Common myeloid progenitor, CD34-positive (primary cell): ENCODE measurements around the gene YAP1.

Experiments used
- CTCF ChIA-PET: fragments of 350-600 bp; sonication (Branson Sonifier 250); formaldehyde crosslinking; loops from one replicate; lab custom pipeline; 2021; ENCODE audit warnings: antibody characterized with exemption; lab: Charles Lee
- POLR2A ChIA-PET: fragments of 350-600 bp; sonication (Branson Sonifier 250); formaldehyde crosslinking; loops from one replicate; lab custom pipeline; 2021; ENCODE audit warnings: antibody characterized with exemption; lab: Charles Lee
- DNase-seq, 3 donors: peaks; one replicate each; pipeline versions ENCODE4 v3.0.0 to v3.0.0-alpha.2; 2013
- H3K27ac ChIP-seq, 2 experiments: 1 replicate in 1 of 2; 2 replicates in 1 of 2; pipeline ENCODE4 v1.7.0; 2013; ENCODE audit warnings: inconsistent platforms in 2 of 2, low read length in 2 of 2, mild to moderate bottlenecking in 2 of 2, low read depth in 1 of 2, moderate library complexity in 1 of 2; ENCODE audit not compliant: severe bottlenecking in 2 of 2, insufficient read depth in 1 of 2, poor library complexity in 1 of 2
- H3K27me3 ChIP-seq, 5 experiments: replicated peaks in 2 of 5; 1 replicate in 3 of 5; 2 replicates in 2 of 5; pipeline versions ENCODE4 v1.6.1 to v1.7.0; 2013; ENCODE audit warnings: low read length in 4 of 5, mild to moderate bottlenecking in 2 of 5, moderate library complexity in 2 of 5, inconsistent platforms in 1 of 5; ENCODE audit not compliant: insufficient read depth in 5 of 5, control insufficient read depth in 4 of 5
- H3K36me3 ChIP-seq, 4 experiments: 1 replicate in 2 of 4; 2 replicates in 2 of 4; pipeline versions ENCODE4 v1.6.1 to v1.7.0; 2013; ENCODE audit warnings: low read length in 3 of 4, control low read depth in 1 of 4, mild to moderate bottlenecking in 1 of 4; ENCODE audit not compliant: control insufficient read depth in 4 of 4, insufficient read depth in 4 of 4
- H3K4me1 ChIP-seq, 4 experiments: 1 replicate in 3 of 4; 2 replicates in 1 of 4; pipeline versions ENCODE4 v1.6.1 to v1.7.1; 2013; ENCODE audit warnings: low read length in 3 of 4, mild to moderate bottlenecking in 3 of 4, control low read depth in 1 of 4, inconsistent platforms in 1 of 4, moderate library complexity in 1 of 4; ENCODE audit not compliant: control insufficient read depth in 4 of 4, insufficient read depth in 4 of 4; ENCODE audit errors: control extremely low read depth in 1 of 4
- H3K4me3 ChIP-seq, 7 experiments: 1 replicate in 4 of 7; 2 replicates in 3 of 7; pipeline versions ENCODE4 v1.5.1 to v1.7.0; 2013; ENCODE audit warnings: mild to moderate bottlenecking in 7 of 7, low read length in 6 of 7, moderate library complexity in 6 of 7, inconsistent platforms in 2 of 7, low read depth in 2 of 7, control low read depth in 1 of 7; ENCODE audit not compliant: insufficient read depth in 4 of 7, control insufficient read depth in 1 of 7; ENCODE audit errors: extremely low read depth in 1 of 7
- H3K9me3 ChIP-seq, 5 experiments: 1 replicate in 4 of 5; 2 replicates in 1 of 5; pipeline versions ENCODE4 v1.6.1 to v1.7.1; 2013; ENCODE audit warnings: low read length in 4 of 5, mild to moderate bottlenecking in 2 of 5, inconsistent platforms in 1 of 5, low read depth in 1 of 5, moderate library complexity in 1 of 5; ENCODE audit not compliant: control insufficient read depth in 4 of 5, insufficient read depth in 2 of 5; ENCODE audit errors: control extremely low read depth in 1 of 5
- WGBS: methylation state at CpG from one replicate; pipeline ENCODE4 v1.1.5; 2013; ENCODE audit not compliant: insufficient coverage; 5-methylcytosine and 5-hydroxymethylcytosine counted together

Gene YAP1

GRCh38 chr11:102147015-102147414, 36.8 kb downstream of the YAP1 start:
- DNase-seq, result no peak
- ChIA-PET POLR2A (no interaction called here), CTCF (no interaction called here)
- Histone ChIP-seq H3K4me3 (no peak overlapping the region), H3K4me1 (no peaks in the 10 kb centered on the region), H3K27ac (no peak overlapping the region), H3K36me3 (no peaks in the 10 kb centered on the region), H3K9me3 (peaks cover 0 to 2% (median 0%) of the 10 kb centered on the region in 5 experiments), H3K27me3 (peaks cover 0 to 76% (median 24%) of the 10 kb centered on the region in 5 experiments)
- WGBS, result no CpG with 5 or more reads among the region's 4 CpGs

GRCh38 chr11:102147632-102148031, 37.4 kb downstream of the YAP1 start:
- Histone ChIP-seq H3K27ac (no peak overlapping the region), H3K4me1 (no peaks in the 10 kb centered on the region), H3K4me3 (no peak overlapping the region), H3K36me3 (no peaks in the 10 kb centered on the region), H3K27me3 (peaks cover 0 to 72% (median 24%) of the 10 kb centered on the region in 5 experiments), H3K9me3 (peaks cover 0 to 2% (median 0%) of the 10 kb centered on the region in 5 experiments)
- CTCF ChIA-PET, result interaction anchor here (0.6 to 0.7 kb wide), 2 partner anchors 12 to 25 kb away, joined by 3 read pairs; no protein-coding TSS in a partner anchor
- POLR2A ChIA-PET, result no interaction called here
- DNase-seq, result no peak
- no CpG with 5 or more reads among the region's 2 CpGs for WGBS

- DNase-seq, result no peak
- CTCF ChIA-PET, result interaction anchor here (0.6 to 0.7 kb wide), 2 partner anchors 12 to 25 kb away, joined by 3 read pairs; no protein-coding TSS in a partner anchor
Observed at GRCh38 chr11:102148059-102148458, 37.8 kb downstream of the YAP1 start.

GRCh38 chr11:102151784-102152525, 41.7 kb downstream of the YAP1 start:
- 94% methylated on average over 5 of the region's 6 CpGs for WGBS
- ChIA-PET POLR2A (no interaction called here), CTCF (no interaction called here)
- no peak overlapping the region for H3K27ac ChIP-seq
- DNase-seq, result no peak
- H3K4me1 ChIP-seq, result no peaks in the 10 kb centered on the region
- H3K27me3 ChIP-seq, result peaks cover 3 to 48% (median 11%) of the 10 kb centered on the region in 5 experiments
- no peaks in the 10 kb centered on the region for H3K36me3 ChIP-seq
- H3K4me3 ChIP-seq, result no peak overlapping the region
- no peaks in the 10 kb centered on the region for H3K9me3 ChIP-seq

More at GRCh38 chr11:102148059-102148458, 37.8 kb downstream of the YAP1 start:
- Histone ChIP-seq H3K27me3 (peaks cover 4 to 70% (median 21%) of the 10 kb centered on the region in 5 experiments), H3K4me1 (no peaks in the 10 kb centered on the region), H3K4me3 (no peak overlapping the region), H3K36me3 (no peaks in the 10 kb centered on the region), H3K9me3 (no peaks in the 10 kb centered on the region), H3K27ac (no peak overlapping the region)
- POLR2A ChIA-PET, result no interaction called here

- Histone ChIP-seq H3K36me3 (no peaks in the 10 kb centered on the region), H3K4me3 (no peak overlapping the region), H3K27me3 (peaks cover 3 to 44% (median 11%) of the 10 kb centered on the region in 5 experiments), H3K4me1 (no peaks in the 10 kb centered on the region), H3K9me3 (no peaks in the 10 kb centered on the region), H3K27ac (no peak overlapping the region)
- POLR2A ChIA-PET, result no interaction called here
- no peak for DNase-seq
- CTCF ChIA-PET, result no interaction called here
- WGBS, result no CpG with 5 or more reads among the region's 1 CpG
Observed at GRCh38 chr11:102153082-102153481, 42.8 kb downstream of the YAP1 start.

GRCh38 chr11:102154806-102155205, 44.6 kb downstream of the YAP1 start:
- no CpG with 5 or more reads among the region's 1 CpG for WGBS
- CTCF ChIA-PET, result no interaction called here
- no peaks in the 10 kb centered on the region for H3K36me3 ChIP-seq
- H3K4me3 ChIP-seq, result no peak overlapping the region
- no peaks in the 10 kb centered on the region for H3K9me3 ChIP-seq
- H3K4me1 ChIP-seq, result no peaks in the 10 kb centered on the region
- no peak overlapping the region for H3K27ac ChIP-seq
- no peak for DNase-seq
- peaks cover 4 to 34% (median 19%) of the 10 kb centered on the region in 5 experiments for H3K27me3 ChIP-seq
- POLR2A ChIA-PET, result no interaction called here

- Histone ChIP-seq H3K4me1 (no peaks in the 10 kb centered on the region), H3K27me3 (peaks cover 4 to 35% (median 19%) of the 10 kb centered on the region in 5 experiments), H3K36me3 (no peaks in the 10 kb centered on the region), H3K9me3 (no peaks in the 10 kb centered on the region), H3K4me3 (no peak overlapping the region), H3K27ac (no peak overlapping the region)
- CTCF ChIA-PET, result no interaction called here
- POLR2A ChIA-PET, result no interaction called here
- DNase-seq, result no peak
- 68% methylated on average over 2 of the region's 4 CpGs for WGBS
Observed at GRCh38 chr11:102155676-102156075, 45.4 kb downstream of the YAP1 start.
